HUDEP-2 (cell line): ENCODE measurements around the gene TPO.
"Not testable (repeated sequence)": the region's sequence is repeated elsewhere in the genome, so short reads cannot be mapped to it uniquely, and the experiment has no call there.

Source experiments
- DNase-seq, 76 experiments: peaks; one replicate each; lab custom pipeline; 2025; ENCODE audit not compliant: unreplicated experiment in 76 of 76; lab: John Stamatoyannopoulos, UW

TPO gene

GRCh38 chr2:1498176-1498575, 84.9 kb downstream of the TPO start:
- DNase-seq: no peak

- no peak for DNase-seq
These were observed 86.0 kb downstream of the TPO start for GRCh38 chr2:1499033-1499795.

- DNase-seq: peak in 2 of 76 experiments; percentile 24 to 26
These were observed 88.0 kb downstream of the TPO start for GRCh38 chr2:1501038-1501851.

GRCh38 chr2:1501991-1502390, 88.7 kb downstream of the TPO start:
- DNase-seq: no peak

GRCh38 chr2:1502891-1503304, 89.6 kb downstream of the TPO start:
- DNase-seq: no peak

- no peak for DNase-seq
These were observed 90.4 kb downstream of the TPO start for GRCh38 chr2:1503471-1504310.

- DNase-seq: no peak
These were observed 91.1 kb downstream of the TPO start for GRCh38 chr2:1504311-1504750.

- no peak for DNase-seq
These were observed 91.8 kb downstream of the TPO start for GRCh38 chr2:1505031-1505441.

GRCh38 chr2:1509271-1510065, 96.2 kb downstream of the TPO start:
- peak in 74 of 76 experiments; percentile 5 to 88 (median 66) for DNase-seq

- DNase-seq: peak in 63 of 76 experiments; percentile 4 to 70 (median 31)
These were observed 96.9 kb downstream of the TPO start for GRCh38 chr2:1510176-1510575.

- no peak for DNase-seq
These were observed 98.2 kb downstream of the TPO start for GRCh38 chr2:1511455-1511854.

GRCh38 chr2:1512321-1513289, 99.3 kb downstream of the TPO start:
- DNase-seq: no peak

- no peak for DNase-seq
These were observed 101.3 kb downstream of the TPO start for GRCh38 chr2:1514391-1515072.

GRCh38 chr2:1515073-1515430, 101.8 kb downstream of the TPO start:
- DNase-seq: no peak

GRCh38 chr2:1515986-1516797, 102.9 kb downstream of the TPO start:
- DNase-seq: no peak

GRCh38 chr2:1516798-1517060, 103.5 kb downstream of the TPO start:
- no peak for DNase-seq

- DNase-seq: not testable (repeated sequence)
These were observed 104.0 kb downstream of the TPO start for GRCh38 chr2:1517291-1517690.

- DNase-seq: no peak
These were observed 104.5 kb downstream of the TPO start for GRCh38 chr2:1517786-1518185.
